ENCODE results near the gene IGFBPL1. TPM values are rescaled to one million over a fixed set of nuclear protein-coding genes. Genes with fewer than 3 reads are reported as not detected.

Gene IGFBPL1
- total and polyA plus RNA-seq, 2 of the 8 experiments (the other 6 are each of a cell fraction or from before 2014, with no cell fraction given), result 31.3 to 33.8 TPM

GRCh38 chr9:38422555-38423260 lies 1.5 kb downstream of the IGFBPL1 start:
- no peak overlapping the region for H2BK120ac ChIP-seq (replicated peaks; ENCODE audit: low read depth, low read length)
- H3K4ac ChIP-seq (replicated peaks; ENCODE audit: insufficient read length, low read depth, low read length), result no peak overlapping the region
- 94% methylated on average over 7 of the region's 7 CpGs; no CpG with 5 or more reads in 1 of the 2 experiments for WGBS, 2 experiments (ENCODE audit: extremely low coverage in 1 of 2, insufficient coverage in 1 of 2, insufficient read length in 1 of 2, insufficient replicate concordance in 2 of 2, low coverage in 1 of 2, low lambda C conversion rate in 2 of 2, missing lambda C conversion rate in 1 of 2)
- H3K9ac ChIP-seq (replicated peaks in 1 of 4; ENCODE audit: extremely low read depth in 1 of 4, low read depth in 3 of 4, low read length in 3 of 4), result no peak overlapping the region
- no peak overlapping the region for H3K56ac ChIP-seq (replicated peaks; ENCODE audit: insufficient read length, low read depth, low read length)
- H3K79me1 ChIP-seq (ENCODE audit: low read depth, low read length), result no peaks in the 10 kb centered on the region
- H2BK12ac ChIP-seq (ENCODE audit: low read depth, low read length), result peak overlapping the region; percentile 84; the same call in 1 of the 2 replicates
- peak overlapping the region; percentile 19; the same call in 1 of the 2 replicates for H3K18ac ChIP-seq (ENCODE audit: extremely low read depth, low read length)
- no peak overlapping the region for H3K27ac ChIP-seq (ENCODE audit: low read depth, low read length)
- H2BK5ac ChIP-seq (ENCODE audit: low read depth, low read length), result no peak overlapping the region
- H3K4me2 ChIP-seq (ENCODE audit: insufficient read depth in 1 of 2, low read depth in 2 of 2, low read length in 2 of 2), result peak overlapping the region; percentile 79 to 84; a peak in 2 of 4 replicates
- no peak overlapping the region for H4K5ac ChIP-seq (ENCODE audit: insufficient read length, low read depth, low read length)
- ChIA-PET POLR2A (ENCODE audit: partially characterized antibody) (interaction anchor here (0.7 kb wide), 1 partner anchor 198 kb away, joined by 3 read pairs; the partner anchor contains the start of gene ANKRD18A), CTCF (ENCODE audit: partially characterized antibody) (interaction anchor here (1.0 to 3.4 kb wide), 3 partner anchors 10 to 73 kb away, joined by 3 to 18 read pairs (median 4); no protein-coding TSS in a partner anchor)
- 0 out of 8 replicates have a peak overlapping the region, but pooled peaks of 1 of the 4 experiments have one; percentile 56 for H3K4me3 ChIP-seq (ENCODE audit: extremely low read depth in 1 of 4, insufficient read depth in 2 of 4, low read depth in 3 of 4, low read length in 4 of 4)
- no peak overlapping the region for H2AFZ ChIP-seq (ENCODE audit: low read length)
- H3K4me1 ChIP-seq (replicated peaks in 1 of 4; ENCODE audit: control insufficient read depth in 3 of 4, insufficient read depth in 4 of 4, low read length in 3 of 4), result peaks cover 8 to 28% (median 17%) of the 10 kb centered on the region in 4 experiments
- H2BK20ac ChIP-seq (ENCODE audit: low read length), result no peak overlapping the region
- H3K27me3 ChIP-seq (replicated peaks in 1 of 4; ENCODE audit: control insufficient read depth in 3 of 4, extremely low read depth in 1 of 4, insufficient read depth in 3 of 4, low read length in 3 of 4), result peaks cover 11 to 32% (median 25%) of the 10 kb centered on the region in 4 experiments
- H4K91ac ChIP-seq (replicated peaks; ENCODE audit: insufficient read length, low read length), result no peak overlapping the region
- DNase-seq (ENCODE audit: low read depth in 1 of 2, low spot score in 2 of 2) (no peak), FAIRE-seq (no peak)
- H3K14ac ChIP-seq (ENCODE audit: insufficient read length), result no peak overlapping the region
- H2BK15ac ChIP-seq (ENCODE audit: low read length), result 0 out of 2 replicates have a peak overlapping the region, but pooled peaks have one; percentile 68
- H3K23me2 ChIP-seq (ENCODE audit: low read depth, low read length), result peaks cover 7% of the 10 kb centered on the region; the same call in 1 of the 2 replicates
- H3K36me3 ChIP-seq (ENCODE audit: control insufficient read depth in 2 of 4, insufficient read depth in 4 of 4, low read length in 3 of 4), result no peaks in the 10 kb centered on the region
- H2AK5ac ChIP-seq (ENCODE audit: low read depth, low read length), result no peak overlapping the region; the same call in 1 of the 2 replicates
- H3K79me2 ChIP-seq (ENCODE audit: control insufficient read depth in 1 of 2, insufficient read depth in 2 of 2, low read length in 2 of 2), result no peaks in the 10 kb centered on the region
- no peaks in the 10 kb centered on the region for H3K9me3 ChIP-seq (ENCODE audit: insufficient read depth in 2 of 2, low read depth in 1 of 2, low read length in 1 of 2)
- peaks cover 0 to 1% of the 10 kb centered on the region in 2 experiments for H4K20me1 ChIP-seq (replicated peaks in 1 of 2; ENCODE audit: control insufficient read depth in 1 of 2, insufficient read depth in 2 of 2, low read length in 2 of 2)
- H3K23ac ChIP-seq (ENCODE audit: insufficient read length), result no peak overlapping the region
- no peak overlapping the region for H4K8ac ChIP-seq (ENCODE audit: extremely low read depth, insufficient read depth, low read length)
- TF ChIP-seq JUND (IDR thresholded peaks at IDR 0.05; ENCODE audit: low read length), result no peak
- TF ChIP-seq POLR2AphosphoS5 (IDR thresholded peaks at IDR 0.05; ENCODE audit: low read depth, low read length), result no peak
- no peak for TF ChIP-seq CHD1 (IDR thresholded peaks at IDR 0.05; ENCODE audit: low read depth, low read length)
- TF ChIP-seq NRF1 (IDR thresholded peaks at IDR 0.05; ENCODE audit: low read depth, low read length), result no peak
- no peak for TF ChIP-seq ZNF274 (IDR thresholded peaks at IDR 0.05; ENCODE audit: borderline replicate concordance, extremely low read depth, low read length)
- TF ChIP-seq CEBPB (IDR thresholded peaks at IDR 0.05; ENCODE audit: low read depth, low read length), result no peak
- TF ChIP-seq TAF1 (IDR thresholded peaks at IDR 0.05; ENCODE audit: low read depth, low read length), result no peak
- TF ChIP-seq TEAD4 (IDR thresholded peaks at IDR 0.05; ENCODE audit: low read depth, low read length), result no peak
- no peak for TF ChIP-seq BACH1 (IDR thresholded peaks at IDR 0.05; ENCODE audit: low read length)
- no peak for TF ChIP-seq FOSL1 (IDR thresholded peaks at IDR 0.05; ENCODE audit: insufficient read depth, low read depth, low read length)
- no peak for TF ChIP-seq JUN (IDR thresholded peaks at IDR 0.05; ENCODE audit: low read depth, low read length)
- no peak for TF ChIP-seq SRF (IDR thresholded peaks at IDR 0.05; ENCODE audit: low read depth, low read length)
- TF ChIP-seq YY1 (IDR thresholded peaks at IDR 0.05; ENCODE audit: low read depth, low read length), result no peak
- no peak for TF ChIP-seq CTBP2 (IDR thresholded peaks at IDR 0.05; ENCODE audit: borderline replicate concordance, insufficient read depth, insufficient read length, low read length)

Data from H1 (cell line).